Ammon's horn (tissue), 1 donor: Measurements from ENCODE around the gene ERCC6.

ENCODE experiments used
- DNase-seq: peaks from one replicate; pipeline ENCODE4 v3.0.0-alpha.2; 2016; ENCODE audit warnings: low spot score

Gene ERCC6

DNA sequence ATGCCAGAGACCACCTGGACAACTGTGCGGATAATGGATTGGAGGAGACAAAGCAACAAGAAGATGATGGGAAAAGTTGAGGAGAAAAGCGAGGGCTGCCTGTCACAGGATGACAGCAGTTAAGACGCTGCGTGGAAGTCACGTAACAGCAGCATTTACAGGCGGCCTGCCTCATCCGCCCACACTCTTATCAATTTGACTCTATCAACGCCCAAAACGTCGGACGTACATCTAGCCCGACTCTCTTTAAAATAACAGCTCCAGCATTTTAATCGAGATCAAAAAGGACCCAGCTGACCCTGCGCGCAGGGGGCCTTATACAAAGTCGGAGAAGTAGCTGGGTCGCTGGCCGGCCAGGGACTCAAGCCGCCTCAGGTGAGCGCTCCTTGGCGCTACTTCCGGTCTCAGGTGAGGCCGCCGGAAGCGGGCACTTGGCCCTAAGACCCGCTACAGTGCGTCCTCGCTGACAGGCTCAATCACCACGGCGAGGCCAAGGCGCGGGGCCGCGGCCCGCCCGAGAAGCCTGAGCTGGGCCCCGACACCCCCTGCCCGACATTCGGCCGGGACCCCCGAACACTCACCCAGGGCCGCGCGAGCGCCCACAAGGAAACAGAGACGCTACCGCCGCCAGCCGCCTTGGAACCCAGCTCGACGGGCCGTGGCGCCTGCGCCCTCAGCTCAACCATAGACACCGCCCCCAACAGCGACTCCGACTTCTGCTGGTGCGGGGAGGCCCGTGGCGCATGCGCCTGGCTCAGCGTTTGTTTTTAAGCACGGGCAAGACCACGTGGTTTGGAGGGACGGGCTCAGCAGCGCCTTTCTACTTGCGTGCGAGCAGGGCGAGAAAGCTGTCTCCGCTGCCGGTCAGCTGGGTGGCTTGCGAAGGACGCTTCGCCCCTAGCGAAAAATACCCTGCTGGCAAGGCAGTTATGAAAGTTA, at the start of gene ERCC6:
TSS of gene ERCC6 (minus strand) at position 741 of the 939 bp plus-strand sequence.
- DNase-seq = peak; percentile 98

DNA sequence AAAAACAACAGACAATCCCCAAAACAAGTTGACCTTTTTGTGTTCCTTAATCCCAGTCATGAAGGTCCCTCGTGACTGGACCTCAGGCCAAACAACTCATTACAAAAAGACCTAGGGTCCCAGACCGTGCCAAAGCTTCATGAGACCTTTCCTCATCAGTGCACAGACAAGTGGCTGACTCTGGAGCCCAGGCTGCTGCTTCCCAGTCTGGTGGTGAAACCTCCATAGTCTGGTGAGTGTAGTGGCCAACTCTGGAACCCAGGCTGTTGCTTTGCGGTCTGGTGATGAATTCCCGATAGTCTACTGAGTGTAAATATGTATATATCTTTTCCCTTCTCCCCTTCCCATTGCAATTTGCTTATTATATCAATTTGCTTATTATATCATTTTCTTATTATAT, 49.1 kb upstream of the ERCC6 start:
- no peak for DNase-seq

DNA sequence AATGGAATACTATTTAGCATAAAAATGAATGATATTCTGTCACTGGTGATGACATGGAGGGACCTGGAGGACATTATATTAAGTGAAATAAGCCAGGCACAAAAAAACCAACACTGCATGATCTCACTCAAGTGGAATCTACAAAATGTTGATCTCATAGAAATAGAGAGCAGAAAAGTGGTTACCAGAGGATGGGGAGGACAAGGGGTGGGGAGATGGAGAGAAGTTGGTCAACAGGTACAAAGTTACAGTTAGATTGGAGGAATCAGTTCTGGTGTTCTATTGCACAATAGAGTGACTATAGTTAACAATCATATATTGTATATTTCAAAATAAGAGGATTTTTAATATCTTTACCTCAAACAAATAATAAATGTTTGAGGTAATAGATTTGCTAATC, 46.5 kb upstream of the ERCC6 start:
- no peak for DNase-seq

DNA sequence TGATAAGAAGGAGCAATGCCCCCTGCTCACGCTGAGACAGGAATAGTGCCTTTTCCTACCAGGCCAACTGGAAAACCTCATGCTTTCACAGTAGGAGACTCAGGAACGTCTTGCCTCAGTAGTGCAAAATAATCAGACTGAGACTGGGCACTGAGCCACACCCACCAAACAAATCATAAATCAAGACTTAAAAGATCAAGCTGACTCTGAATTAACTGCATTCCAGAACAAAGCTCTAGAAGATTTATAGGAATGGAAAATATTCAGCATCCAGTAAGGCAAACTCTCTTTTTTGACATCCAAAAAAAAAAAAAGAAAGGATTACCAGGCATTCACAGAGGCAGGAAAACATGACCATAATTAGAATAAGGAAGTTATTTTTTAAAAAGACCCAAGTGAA, 40.7 kb upstream of the ERCC6 start:
- DNase-seq = no peak

DNA sequence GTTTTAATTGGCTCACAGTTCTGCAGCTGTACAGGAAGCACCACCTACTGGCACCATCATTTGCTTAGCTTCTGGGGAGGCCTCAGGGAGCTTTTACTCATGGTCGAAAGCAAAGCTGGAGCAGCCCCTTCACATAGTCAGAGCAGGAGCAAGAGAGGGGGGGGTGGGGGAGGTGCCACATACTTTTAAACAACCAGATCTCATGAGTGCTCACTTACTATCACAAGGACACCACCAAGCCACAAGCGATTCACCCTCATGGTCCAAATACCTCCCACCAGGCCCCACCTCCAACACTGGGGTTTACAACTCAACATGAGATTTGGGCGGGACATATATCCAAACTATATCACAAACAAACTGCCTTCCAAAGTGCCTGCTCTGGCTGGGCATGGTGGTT, 39.5 kb upstream of the ERCC6 start:
- DNase-seq = no peak

DNA sequence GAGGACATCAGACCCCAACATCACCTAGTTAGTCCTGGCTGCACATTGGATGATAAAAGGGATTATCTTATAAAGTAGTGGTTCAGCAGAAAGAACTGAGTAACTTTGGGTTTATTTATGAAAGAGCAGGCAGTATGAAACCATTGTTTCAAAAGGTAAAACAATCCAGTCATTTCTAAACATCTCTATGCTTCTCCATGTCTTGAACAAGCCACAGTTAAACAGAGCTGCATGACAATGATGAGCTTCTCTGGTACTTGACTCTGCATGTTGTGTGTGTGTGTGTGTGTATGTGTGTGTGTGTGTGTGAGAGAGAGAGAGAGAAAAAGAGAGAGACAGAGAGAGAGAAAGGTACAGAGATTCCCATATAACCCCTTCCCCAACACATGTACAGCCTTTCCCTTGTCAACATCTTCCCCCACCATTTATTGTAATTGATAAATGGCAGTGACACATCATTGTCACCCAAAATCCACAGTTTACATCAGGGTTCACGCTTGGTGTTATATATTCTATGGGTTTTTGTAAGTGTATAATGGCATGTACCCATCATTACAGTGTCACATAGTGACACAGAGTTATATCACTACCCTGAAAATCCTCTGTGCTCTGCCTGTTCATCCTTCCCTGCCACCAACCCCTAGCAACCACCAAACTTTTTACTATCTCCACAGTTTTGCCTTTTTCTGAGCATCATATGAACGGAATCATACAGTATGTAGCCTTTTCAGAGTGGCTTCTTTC, 38.4 kb upstream of the ERCC6 start:
- DNase-seq = no peak

DNA sequence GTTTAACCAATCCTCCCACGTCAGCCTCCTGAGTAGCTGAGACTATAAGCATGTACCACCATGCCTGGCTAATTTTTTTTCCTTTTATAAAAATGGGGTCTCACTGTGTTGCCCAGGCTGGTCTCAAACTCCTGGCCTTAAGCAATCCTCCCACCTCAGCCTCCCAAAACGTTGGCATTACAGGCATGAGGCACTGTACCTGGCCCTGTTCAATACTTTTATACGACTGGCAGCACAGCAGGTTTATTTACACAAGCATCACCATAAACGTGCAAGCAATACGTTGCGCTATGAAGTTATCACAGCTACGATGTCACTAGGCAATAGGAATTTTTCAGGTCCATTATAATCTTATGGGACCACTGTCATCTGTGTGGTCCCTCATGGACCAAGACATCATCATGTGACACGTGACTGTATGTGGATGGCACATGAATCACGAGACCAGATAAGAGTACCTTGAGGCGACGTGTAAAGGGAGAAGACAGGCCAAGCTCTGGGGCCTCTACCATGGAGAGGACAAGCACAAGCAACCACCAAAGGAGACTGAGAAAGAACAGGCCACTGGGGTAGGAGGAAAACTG, 36.7 kb upstream of the ERCC6 start:
- DNase-seq = no peak

DNA sequence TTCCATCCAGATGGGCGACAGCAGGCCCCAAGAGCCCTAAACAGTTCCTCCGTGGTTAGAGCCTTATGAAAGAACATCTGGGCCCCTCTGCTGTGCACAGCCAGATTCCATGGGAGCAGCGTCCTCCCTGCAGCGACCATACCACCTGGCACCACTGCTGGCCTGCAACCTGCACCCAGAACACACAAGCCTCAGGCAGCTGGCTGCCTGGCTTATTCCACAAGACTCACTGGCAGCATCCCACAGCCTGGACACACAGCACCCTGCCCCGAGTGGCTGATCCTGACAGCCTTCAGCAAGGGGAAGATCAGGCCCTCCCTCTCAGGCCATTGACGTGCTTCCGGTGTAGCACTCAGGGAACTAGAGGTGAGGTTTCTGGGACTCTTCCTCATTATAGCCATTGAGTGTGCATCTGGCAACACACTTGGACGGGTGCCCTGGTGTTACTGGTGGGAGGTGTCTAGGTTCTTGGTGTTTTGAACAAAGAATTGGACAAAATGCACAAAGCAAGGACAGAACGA, 33.7 kb upstream of the ERCC6 start:
- no peak for DNase-seq

DNA sequence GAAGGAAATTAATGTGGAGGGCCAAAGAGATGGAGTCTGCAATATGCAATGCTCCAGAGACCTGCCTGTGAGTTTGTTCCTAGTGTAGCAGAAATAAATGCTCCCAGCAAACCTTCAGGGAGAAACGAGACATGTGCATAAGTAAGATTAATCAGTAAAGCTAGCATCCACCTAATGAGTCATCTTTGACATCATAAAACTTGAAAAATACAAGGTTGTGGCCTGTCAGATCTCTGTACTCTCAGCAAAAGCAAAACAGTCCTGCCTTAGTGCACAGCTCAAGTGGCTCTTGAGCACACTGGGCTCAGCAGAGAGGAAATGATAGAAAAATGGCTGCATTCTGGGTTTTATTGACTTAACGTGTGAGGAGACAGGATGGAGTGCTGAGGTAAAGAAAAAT, 32.5 kb upstream of the ERCC6 start:
- no peak for DNase-seq

DNA sequence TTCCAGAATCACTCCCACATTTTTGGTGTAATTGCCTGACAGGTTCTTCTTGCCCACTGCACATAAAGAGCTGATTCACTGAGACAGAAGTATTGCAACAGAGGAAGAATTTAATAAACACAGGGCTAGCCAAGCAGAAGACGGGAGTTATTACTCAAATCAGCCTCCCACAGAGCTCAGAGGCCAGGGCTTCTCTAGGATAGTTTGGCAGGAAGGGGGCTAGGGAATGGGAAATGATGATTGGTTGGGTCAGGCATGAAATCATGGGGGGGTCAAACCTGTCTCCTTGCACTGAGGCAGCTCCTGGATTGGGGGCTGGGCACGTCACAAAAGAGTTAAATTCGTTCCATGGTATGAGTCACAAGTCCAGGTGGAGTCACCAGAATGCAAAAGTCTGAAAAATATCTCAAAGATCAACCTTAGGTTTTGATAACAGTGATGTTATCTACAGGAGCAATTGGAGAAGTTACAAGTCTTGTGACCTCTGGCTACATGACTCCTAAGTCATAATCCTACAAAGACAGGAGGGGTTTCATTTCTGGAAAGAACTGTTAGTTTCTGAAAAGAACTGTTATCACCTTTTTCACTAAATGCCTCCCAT, 30.2 kb upstream of the ERCC6 start:
- DNase-seq = no peak

DNA sequence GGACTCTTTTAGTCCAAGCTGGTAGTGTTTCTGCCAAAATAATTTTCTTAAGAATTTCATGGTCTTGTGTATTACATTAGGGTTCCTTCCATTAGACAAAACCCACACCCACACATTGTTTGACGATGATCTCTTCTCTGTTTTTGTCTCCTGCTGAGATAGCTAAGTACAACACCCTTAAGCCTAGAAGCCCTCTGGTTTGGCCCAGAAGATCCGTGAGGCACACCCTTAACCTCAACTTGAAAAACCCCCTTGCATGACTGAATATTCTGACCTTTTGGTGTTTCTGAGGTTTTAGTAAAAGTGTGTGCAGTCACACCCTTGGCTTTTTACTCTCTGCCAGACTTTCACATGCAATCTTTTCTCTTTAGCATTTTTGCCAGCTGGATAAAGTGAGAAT, 29.3 kb upstream of the ERCC6 start:
- DNase-seq = no peak

DNA sequence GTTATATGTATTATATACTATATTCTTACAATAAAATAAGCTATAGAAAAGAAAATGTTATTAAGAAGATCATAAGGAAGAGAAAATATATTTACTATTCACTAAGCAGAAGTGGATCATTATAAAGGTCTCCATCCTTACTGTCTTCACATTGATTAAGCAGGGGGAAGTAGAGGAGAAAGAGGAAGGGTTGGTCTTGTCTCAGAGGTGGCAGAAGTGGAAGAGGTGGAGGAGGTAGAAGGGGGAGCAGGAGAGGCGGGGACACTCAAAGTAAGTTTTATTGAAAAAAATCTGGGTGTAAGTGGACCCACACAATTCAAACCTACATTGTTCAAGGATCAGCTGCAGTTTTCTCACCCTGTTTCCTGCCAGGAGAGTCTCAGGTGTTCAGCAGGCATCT, 28.9 kb upstream of the ERCC6 start:
- no peak for DNase-seq

DNA sequence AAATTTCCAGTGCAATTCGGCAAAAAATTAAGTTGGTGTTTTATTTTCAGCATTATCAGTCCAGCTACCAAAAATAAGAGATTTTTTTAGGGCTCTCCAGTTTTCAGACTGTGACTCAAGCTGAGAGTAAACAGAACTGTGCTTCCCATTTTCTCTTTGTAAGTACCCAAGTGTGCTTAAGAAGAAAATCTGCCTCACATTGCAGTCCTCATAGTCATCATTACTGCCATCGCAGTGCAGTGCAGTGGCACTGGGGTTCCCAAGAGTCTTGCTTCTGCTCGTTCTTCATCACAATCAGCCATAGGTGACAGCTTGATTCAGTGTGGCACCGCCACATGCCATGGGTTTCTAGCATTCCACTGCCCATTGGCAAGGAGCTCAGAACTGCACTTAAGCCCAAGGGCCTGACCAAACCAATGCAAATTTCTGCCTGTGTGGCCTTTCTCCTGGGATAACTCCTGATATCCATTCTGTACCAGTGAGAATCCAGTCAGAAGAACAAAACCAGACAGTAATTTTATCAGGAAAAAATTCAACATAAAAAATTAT, 25.6 kb upstream of the ERCC6 start:
- no peak for DNase-seq

DNA sequence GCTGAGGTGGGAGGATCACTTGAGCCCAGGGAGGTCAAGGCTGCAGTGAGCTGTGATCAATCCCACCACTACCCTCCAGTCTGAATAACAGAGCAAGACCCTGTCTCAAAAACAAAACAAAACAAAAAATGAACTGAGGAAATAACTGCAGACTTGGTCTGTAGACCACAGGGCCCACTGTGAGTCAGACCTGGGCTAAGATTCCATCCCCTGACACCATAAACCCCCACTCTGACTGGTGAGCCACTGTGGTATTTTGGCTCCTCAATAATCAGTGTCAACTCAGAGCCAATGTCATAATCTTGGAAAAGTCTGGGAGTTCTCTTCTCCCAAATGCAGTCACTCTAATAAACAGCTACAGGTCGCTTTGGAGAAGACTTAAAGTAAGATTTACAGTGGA, 24.0 kb upstream of the ERCC6 start:
- DNase-seq = no peak

DNA sequence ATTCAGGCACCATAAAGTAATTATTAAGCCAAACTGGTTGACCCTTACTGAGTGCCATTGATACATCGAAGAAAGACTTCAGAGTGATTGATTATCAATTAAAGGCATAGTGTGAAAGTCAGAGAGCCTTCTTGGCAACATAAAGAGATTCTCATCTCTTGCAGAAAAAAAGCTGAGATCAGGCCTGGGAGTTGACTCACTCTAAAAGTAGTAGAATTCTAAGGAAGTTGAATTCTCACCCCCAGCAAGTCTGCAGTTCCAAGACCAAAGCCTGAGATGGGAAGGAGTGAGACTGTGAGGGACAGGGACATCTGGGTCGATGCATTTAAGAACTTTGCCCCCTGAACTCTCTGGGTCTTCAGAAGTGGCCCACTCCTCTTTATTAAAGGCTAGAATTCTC, 21.6 kb upstream of the ERCC6 start:
- DNase-seq = no peak

DNA sequence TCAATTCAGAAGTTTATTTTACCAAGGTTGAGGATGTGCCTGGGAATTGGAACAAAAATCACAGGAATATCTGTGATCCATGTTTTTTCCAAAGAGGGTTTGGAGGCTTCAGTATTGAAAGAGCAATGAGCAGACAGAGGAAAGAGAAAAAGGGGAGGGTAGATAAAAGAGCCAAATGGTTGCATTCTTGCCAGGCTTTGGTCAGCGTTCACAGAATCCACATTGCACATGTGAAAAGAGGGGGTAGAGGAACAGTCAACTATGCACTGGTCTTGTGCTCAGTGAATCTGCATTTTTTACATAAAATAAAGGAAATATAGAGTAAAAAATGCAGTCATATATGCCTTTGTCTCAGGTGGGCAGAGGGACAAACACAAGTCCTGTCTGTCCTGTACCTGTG, 20.6 kb upstream of the ERCC6 start:
- no peak for DNase-seq

DNA sequence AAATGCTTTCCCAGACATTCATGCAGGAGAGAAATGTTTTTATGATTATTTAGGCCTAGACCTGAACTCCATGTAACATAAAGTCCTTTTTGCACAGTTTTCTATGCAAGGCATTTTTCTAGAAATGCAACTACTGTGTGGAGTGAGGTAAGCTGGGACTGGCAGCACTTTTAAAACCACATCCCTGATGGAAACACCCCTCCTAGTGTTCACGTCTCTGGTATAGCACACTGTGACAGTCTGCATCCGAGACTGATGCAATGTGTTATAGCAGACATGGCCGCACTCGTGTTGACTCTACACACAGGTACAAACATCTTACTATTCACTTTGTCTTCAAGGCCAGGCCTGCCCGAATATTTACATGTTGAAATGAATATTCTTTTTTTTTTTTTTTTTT, 19.3 kb upstream of the ERCC6 start:
- DNase-seq = no peak

DNA sequence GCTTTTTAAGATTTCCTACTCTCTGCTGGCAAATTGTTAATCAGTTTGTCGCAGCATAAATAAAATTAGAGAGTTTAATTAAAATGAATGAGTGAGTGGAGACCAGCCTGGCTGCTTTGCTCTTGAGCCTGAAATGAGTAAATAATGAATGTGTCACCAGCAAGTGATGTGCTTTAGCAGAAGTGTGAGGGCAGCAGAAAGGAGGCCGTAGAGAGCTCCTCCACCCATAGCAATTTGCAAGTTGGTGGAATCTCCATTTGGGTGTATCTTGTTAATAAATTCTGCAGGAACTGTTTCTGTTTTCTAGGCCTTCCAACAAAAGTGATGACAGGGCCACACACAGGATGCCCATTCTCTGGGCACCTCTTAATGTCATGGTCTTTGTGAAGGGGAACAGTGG, 18.8 kb upstream of the ERCC6 start:
- DNase-seq = no peak

DNA sequence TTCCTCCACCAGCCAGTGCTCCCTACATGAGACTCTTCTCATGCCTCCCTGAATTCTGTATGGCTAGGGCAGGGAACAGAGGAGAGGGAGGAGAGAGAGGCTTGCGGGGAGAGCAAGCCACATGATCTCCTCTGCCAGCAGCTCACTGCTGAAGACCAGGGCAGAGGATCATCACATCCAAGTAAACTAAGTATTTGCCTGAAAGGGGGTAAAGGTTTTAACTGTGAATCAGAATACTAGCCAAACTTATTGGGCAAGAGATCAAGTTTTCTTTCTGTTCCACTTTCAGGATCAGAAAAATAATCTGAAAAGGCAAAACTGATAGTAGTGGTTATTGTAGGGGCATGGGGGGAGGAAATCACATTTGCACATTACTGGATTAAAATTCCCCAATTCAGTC, 17.8 kb upstream of the ERCC6 start:
- DNase-seq = no peak

DNA sequence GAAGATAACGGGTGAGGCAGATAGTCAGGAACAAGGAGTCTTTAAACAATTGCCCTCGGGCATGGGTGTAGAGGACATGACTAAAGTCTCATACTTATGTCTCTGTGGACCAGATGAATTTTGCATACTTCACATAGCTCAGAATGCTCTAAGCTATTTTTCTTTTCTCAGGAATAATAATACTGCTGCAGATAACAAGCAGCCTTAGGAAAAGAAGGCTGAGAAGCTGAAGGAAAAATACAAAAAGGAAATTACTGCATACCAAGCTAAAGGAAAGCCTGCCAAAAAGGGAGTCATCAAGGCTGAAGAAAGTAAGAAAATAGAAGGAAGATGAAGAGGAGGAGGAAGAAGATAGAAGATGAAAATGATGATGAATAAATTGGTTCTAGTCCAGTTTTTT, 13.4 kb upstream of the ERCC6 start:
- no peak for DNase-seq

DNA sequence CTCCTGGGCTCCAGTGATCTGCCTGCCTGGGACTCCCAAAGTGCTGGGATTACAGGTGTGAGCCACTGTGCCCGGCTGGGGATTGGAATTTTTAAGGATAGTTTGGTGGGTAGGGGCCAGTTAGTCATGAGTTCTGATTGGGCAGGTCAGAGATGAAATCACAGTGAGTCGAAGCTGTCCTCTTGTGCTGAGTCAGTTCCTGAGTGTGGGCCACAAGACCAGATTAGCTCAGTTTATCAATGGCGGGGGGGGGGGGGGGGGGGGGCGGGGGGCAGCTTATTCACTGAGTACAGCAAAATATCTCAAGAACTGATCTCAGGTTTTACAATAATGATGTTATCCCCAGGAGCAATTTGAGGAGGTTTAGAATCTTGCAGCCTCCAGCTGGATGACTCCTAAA, 11.6 kb upstream of the ERCC6 start:
- DNase-seq = no peak
